GM18907 (cell line): ENCODE data around the gene CST9.

Experiments
- ATAC-seq: cut with Tn5 transposase; IDR thresholded peaks from one replicate; pipeline ENCODE4 v1.9.1; 2021; ENCODE audit warnings: mild to moderate bottlenecking, moderate library complexity; ENCODE audit not compliant: unreplicated experiment

Gene CST9

DNA sequence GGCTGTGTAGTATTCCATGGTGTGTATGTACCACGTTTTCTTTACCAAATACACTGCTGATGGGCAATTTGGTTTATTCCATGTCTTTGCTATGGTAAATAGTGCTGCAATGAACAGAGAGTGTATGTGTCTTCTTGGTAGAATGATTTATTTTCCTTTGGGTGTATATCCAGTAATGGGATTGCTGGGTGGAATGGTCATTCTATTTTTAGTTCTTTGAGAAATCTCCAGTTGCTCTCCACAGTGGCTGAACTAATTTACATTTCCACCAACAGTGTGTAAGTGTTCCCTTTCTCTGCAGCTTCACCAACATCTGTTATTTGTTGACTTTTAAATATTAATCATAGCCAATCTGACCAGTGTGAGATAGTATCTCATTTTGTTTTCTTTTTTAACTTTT lies 51.3 kb downstream of the CST9 start:
- no peak for ATAC-seq
